ENCODE data around the gene EFNB3. TPM values are rescaled to one million over a fixed set of nuclear protein-coding genes. Genes with fewer than 3 reads are reported as not detected.
A peak's percentile ranks its signal among the peaks of the same experiment; 100 is the strongest.

EFNB3 gene
- polyA plus RNA-seq, 2 of the 4 experiments (the other 2 are of a cell fraction): 1.7 to 1.9 TPM

GRCh38 chr17:7687908-7688807, 16.8 kb upstream of the EFNB3 start, which contains the start of gene WRAP53:
TSS of gene WRAP53 (plus strand) at chr17:7688477. CDS start at chr17:7688649, 172 bp downstream.
- FAIRE-seq (peak; percentile 79), ATAC-seq (peak; percentile 85 to 91), DNase-seq (ENCODE audit: low read depth in 1 of 2, low spot score in 1 of 2) (peak; percentile 98 to 99)
- ChIA-PET POLR2A (interaction anchor here (0.7 to 4.1 kb wide), 33 partner anchors 13 to 353 kb away, joined by 3 to 97 read pairs (median 7); partner anchors contain the start of genes ATP1B2, CD68, CNTROB and DNAH2), CTCF (interaction anchor here (0.6 to 10.0 kb wide), 62 partner anchors 13 to 471 kb away, joined by 3 to 191 read pairs (median 5); partner anchors contain the start of genes ATP1B2, CD68, DNAH2 and EFNB3)
- WGBS (ENCODE audit: missing lambda C conversion rate): 2% methylated on average over 45 of the region's 51 CpGs
- Histone ChIP-seq H3K27ac (peak within 1 kb of the TSS; percentile 94 to 95), H3K4me1 (peaks cover 23% of the 10 kb centered on the region), H3K9me3 (no peaks in the 10 kb centered on the region), H3K4me3 (peak within 1 kb of the TSS; percentile 77), H3K4me2 (peak within 1 kb of the TSS; percentile 93)
- no peak for TF ChIP-seq HOXB5 (CRISPR knock-in tag; IDR thresholded peaks at IDR 0.05)
- 0 out of 2 replicates have a peak, but pooled peaks have one; percentile 32 for TF ChIP-seq GATA3 (IDR thresholded peaks at IDR 0.05; ENCODE audit: borderline replicate concordance)
- TF ChIP-seq PHF8 (IDR thresholded peaks at IDR 0.05; ENCODE audit: borderline replicate concordance, low read depth): peak; percentile 46; the same call in 1 of the 2 replicates
- peak; percentile 90 for TF ChIP-seq SMC3 (IDR thresholded peaks at IDR 0.05)
- no peak for TF ChIP-seq ESRRA (IDR thresholded peaks at IDR 0.05; ENCODE audit: borderline replicate concordance, low read length)
- TF ChIP-seq KDM5A (IDR thresholded peaks at IDR 0.05): peak; percentile 72
- TF ChIP-seq BHLHE40 (IDR thresholded peaks at IDR 0.05; ENCODE audit: low read depth, low read length): 0 out of 2 replicates have a peak, but pooled peaks have one; percentile 13
- TF ChIP-seq MAZ (IDR thresholded peaks at IDR 0.05; ENCODE audit: borderline replicate concordance, low read depth, low read length): no peak
- TF ChIP-seq CHD4 (IDR thresholded peaks at IDR 0.05; ENCODE audit: borderline replicate concordance): no peak
- peak; percentile 87 for TF ChIP-seq MAX (IDR thresholded peaks at IDR 0.05)
- TF ChIP-seq USF2 (IDR thresholded peaks at IDR 0.05): 0 out of 2 replicates have a peak, but pooled peaks have one; percentile 3
- peak; percentile 76 for TF ChIP-seq REST (IDR thresholded peaks at IDR 0.05)
- peak; percentile 99 for TF ChIP-seq CTCF (IDR thresholded peaks at IDR 0.05)
- peak; percentile 80 for TF ChIP-seq CHD2 (IDR thresholded peaks at IDR 0.05; ENCODE audit: low read length, partially characterized antibody)
- TF ChIP-seq RAD21 (conservative IDR thresholded peaks at IDR 0.05 in 1 of 2, IDR thresholded peaks at IDR 0.05 in 1 of 2): peak; percentile 86
- TF ChIP-seq NR3C1 (IDR thresholded peaks at IDR 0.05): no peak
- peak; percentile 68; the same call in 1 of the 2 replicates for TF ChIP-seq MYC (IDR thresholded peaks at IDR 0.05; ENCODE audit: borderline replicate concordance, low read length)
- TF ChIP-seq POLR2A (IDR thresholded peaks at IDR 0.05; ENCODE audit: low read length): peak; percentile 66
- peak in 1 of 2 experiments; percentile 78; a peak in 3 of 5 replicates for TF ChIP-seq JUN (IDR thresholded peaks at IDR 0.05)
